ENCODE data around the gene LGALS7B. TPM values are rescaled to one million over a fixed set of nuclear protein-coding genes. Genes with fewer than 3 reads are reported as not detected.
"Not testable (repeated sequence)": the region's sequence is repeated elsewhere in the genome, so short reads cannot be mapped to it uniquely, and the experiment has no call there.

LGALS7B gene
- not detected for total RNA-seq

GRCh38 chr19:38788478-38789243 is at the start of gene LGALS7B:
TSS of gene LGALS7B (plus strand) at chr19:38789200. CDS start at chr19:38789227, 27 bp downstream.
- Mint-ChIP-seq H3K36me3 (no peaks in the 10 kb centered on the region), H3K4me1 (peaks cover 7% of the 10 kb centered on the region), H3K9me3 (no peaks in the 10 kb centered on the region), H3K4me3 (no peak within 1 kb of the TSS), H3K27ac (peak within 1 kb of the TSS; percentile 40), H3K27me3 (peaks cover 5% of the 10 kb centered on the region)
- ATAC-seq (ENCODE audit: low read depth) (no peak), DNase-seq (no peak)
- POLR2A ChIA-PET, result no interaction called here

DNA sequence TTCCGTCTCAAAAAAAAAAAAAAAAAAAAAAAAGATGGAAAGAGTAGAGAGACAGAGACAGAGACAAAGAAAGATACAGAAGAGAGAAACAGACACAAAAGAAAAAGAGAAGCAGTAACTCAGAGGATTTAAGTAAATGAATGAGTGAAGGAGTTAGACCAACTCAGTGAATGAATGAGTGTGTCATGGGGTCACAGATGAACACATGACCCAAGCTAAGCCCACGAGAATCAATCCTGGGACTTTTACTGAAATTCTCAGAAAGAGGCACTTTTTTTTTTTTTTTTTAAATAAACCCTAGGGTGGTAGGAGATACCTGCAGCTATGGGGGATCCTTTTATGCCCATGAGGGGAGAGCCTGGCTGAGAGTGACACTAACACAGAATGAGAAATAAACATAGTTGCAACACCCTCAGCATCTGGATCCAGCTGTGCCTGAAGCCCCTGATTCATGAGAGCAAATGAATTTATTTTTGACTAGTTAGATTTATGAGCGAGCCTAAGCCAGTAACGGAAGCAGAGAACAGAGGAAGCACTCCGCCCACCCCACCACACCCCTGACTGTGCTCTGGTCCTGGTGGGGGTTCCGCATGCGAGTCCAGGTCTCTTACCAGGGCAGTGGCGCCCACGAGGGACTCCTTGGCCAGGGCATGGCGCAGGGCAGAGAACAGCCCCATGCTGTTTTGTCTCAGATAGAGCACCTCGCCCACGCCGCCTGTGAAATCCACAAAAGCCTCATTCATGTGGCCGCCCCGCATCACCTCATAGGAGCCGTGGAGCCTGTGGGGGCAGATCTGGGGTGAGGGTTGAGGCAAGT is 49.4 kb upstream of the LGALS7B start:
- H3K4me3 Mint-ChIP-seq, result peak overlapping the region; percentile 42
- peak overlapping the region; percentile 23 for H3K27ac Mint-ChIP-seq
- peaks cover 3% of the 10 kb centered on the region for H3K36me3 Mint-ChIP-seq
- POLR2A ChIA-PET, result interaction anchor here (0.7 kb wide), 1 partner anchor 138 kb away, joined by 4 read pairs; no protein-coding TSS in a partner anchor
- H3K9me3 Mint-ChIP-seq, result no peaks in the 10 kb centered on the region
- ATAC-seq (ENCODE audit: low read depth), result peak; percentile 12
- no peaks in the 10 kb centered on the region for H3K27me3 Mint-ChIP-seq
- DNase-seq, result peak; percentile 41
- H3K4me1 Mint-ChIP-seq, result peaks cover 14% of the 10 kb centered on the region

- POLR2A ChIA-PET, result interaction anchor here (0.7 kb wide), 1 partner anchor 138 kb away, joined by 4 read pairs; no protein-coding TSS in a partner anchor
- peaks cover 3% of the 10 kb centered on the region for H3K36me3 Mint-ChIP-seq
- ATAC-seq (ENCODE audit: low read depth) (no peak), DNase-seq (no peak)
- H3K4me1 Mint-ChIP-seq, result peaks cover 14% of the 10 kb centered on the region
- no peaks in the 10 kb centered on the region for H3K27me3 Mint-ChIP-seq
- H3K4me3 Mint-ChIP-seq, result no peak overlapping the region
- H3K9me3 Mint-ChIP-seq, result no peaks in the 10 kb centered on the region
- H3K27ac Mint-ChIP-seq, result no peak overlapping the region
Measured at GRCh38 chr19:38740257-38740592, 48.8 kb upstream of the LGALS7B start.

DNA sequence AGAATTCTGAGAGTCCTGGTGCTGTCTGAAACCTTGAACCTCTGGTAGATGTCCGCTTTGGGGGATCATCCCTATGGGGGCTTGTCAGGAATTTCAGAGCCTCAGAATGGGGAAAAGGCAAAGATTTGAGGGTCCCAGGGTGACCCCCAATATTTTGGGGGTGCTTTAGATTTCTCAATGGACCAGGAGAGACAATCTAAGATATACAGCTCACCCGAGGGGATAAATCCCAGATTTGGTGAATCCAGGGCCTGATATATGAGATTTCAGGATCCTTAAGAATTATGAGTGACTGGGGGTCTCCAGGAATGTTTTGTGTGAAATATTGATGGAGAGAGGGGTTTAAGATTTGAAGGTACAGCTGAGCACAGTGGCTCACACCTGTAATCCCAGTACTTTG is 48.1 kb upstream of the LGALS7B start:
- ATAC-seq (ENCODE audit: low read depth), result no peak
- peaks cover 3% of the 10 kb centered on the region for H3K36me3 Mint-ChIP-seq
- H3K4me1 Mint-ChIP-seq, result peaks cover 13% of the 10 kb centered on the region
- H3K9me3 Mint-ChIP-seq, result no peaks in the 10 kb centered on the region
- POLR2A ChIA-PET, result no interaction called here
- DNase-seq, result no peak
- no peaks in the 10 kb centered on the region for H3K27me3 Mint-ChIP-seq
- no peak overlapping the region for H3K4me3 Mint-ChIP-seq
- no peak overlapping the region for H3K27ac Mint-ChIP-seq

- ATAC-seq (ENCODE audit: low read depth), result no peak
- Mint-ChIP-seq H3K4me1 (peaks cover 9% of the 10 kb centered on the region), H3K36me3 (peaks cover 3% of the 10 kb centered on the region), H3K27me3 (no peaks in the 10 kb centered on the region), H3K9me3 (no peaks in the 10 kb centered on the region), H3K27ac (no peak overlapping the region), H3K4me3 (no peak overlapping the region)
- no peak for DNase-seq
- POLR2A ChIA-PET, result interaction anchor here (1.0 kb wide), 1 partner anchor 137 kb away, joined by 3 read pairs; no protein-coding TSS in a partner anchor
Measured at GRCh38 chr19:38741670-38742069, 47.3 kb upstream of the LGALS7B start.

DNA sequence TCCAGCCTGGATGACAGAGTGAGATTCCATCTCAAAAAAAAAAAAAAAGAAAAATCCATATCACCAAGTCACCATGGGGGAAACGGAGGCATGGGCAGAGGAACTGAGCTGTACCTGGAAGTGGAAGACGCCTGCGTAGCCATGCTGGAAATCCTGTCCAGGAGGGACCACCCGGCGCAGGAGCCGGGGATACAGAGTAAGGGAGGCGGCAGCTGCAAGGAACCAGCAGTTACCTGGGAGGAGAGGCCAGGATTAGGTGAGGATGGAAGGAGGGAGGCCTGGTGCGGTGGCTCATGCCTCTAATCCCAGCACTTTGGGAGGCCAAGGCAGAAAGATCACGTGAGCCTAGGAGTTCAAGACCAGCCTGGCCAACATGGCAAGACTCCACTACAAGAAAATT is 46.7 kb upstream of the LGALS7B start:
- H3K4me1 Mint-ChIP-seq, result peaks cover 9% of the 10 kb centered on the region
- DNase-seq (no peak), ATAC-seq (ENCODE audit: low read depth) (no peak)
- H3K36me3 Mint-ChIP-seq, result peaks cover 3% of the 10 kb centered on the region
- POLR2A ChIA-PET, result interaction anchor here (1.0 kb wide), 1 partner anchor 136 kb away, joined by 3 read pairs; no protein-coding TSS in a partner anchor
- no peak overlapping the region for H3K27ac Mint-ChIP-seq
- no peaks in the 10 kb centered on the region for H3K9me3 Mint-ChIP-seq
- H3K4me3 Mint-ChIP-seq, result no peak overlapping the region
- H3K27me3 Mint-ChIP-seq, result no peaks in the 10 kb centered on the region

- H3K27me3 Mint-ChIP-seq, result no peaks in the 10 kb centered on the region
- POLR2A ChIA-PET, result no interaction called here
- H3K27ac Mint-ChIP-seq, result no peak overlapping the region
- DNase-seq, result no peak
- H3K4me3 Mint-ChIP-seq, result no peak overlapping the region
- peaks cover 2% of the 10 kb centered on the region for H3K36me3 Mint-ChIP-seq
- no peak for ATAC-seq (ENCODE audit: low read depth)
- peaks cover 6% of the 10 kb centered on the region for H3K4me1 Mint-ChIP-seq
- no peaks in the 10 kb centered on the region for H3K9me3 Mint-ChIP-seq
Measured at GRCh38 chr19:38742906-38743305, 46.1 kb upstream of the LGALS7B start.

- no peak overlapping the region for H3K27ac Mint-ChIP-seq
Measured at GRCh38 chr19:38743394-38744297, 45.4 kb upstream of the LGALS7B start.

GRCh38 chr19:38744298-38744681 is 44.7 kb upstream of the LGALS7B start, which contains the start of gene CAPN12:
TSS of gene CAPN12 (minus strand) at chr19:38744474. CDS start at chr19:38744165, 309 bp downstream.
- POLR2A ChIA-PET, result no interaction called here
- Mint-ChIP-seq H3K27ac (peak within 1 kb of the TSS; percentile 49), H3K36me3 (no peaks in the 10 kb centered on the region), H3K9me3 (no peaks in the 10 kb centered on the region), H3K4me3 (no peak within 1 kb of the TSS), H3K27me3 (no peaks in the 10 kb centered on the region), H3K4me1 (peaks cover 3% of the 10 kb centered on the region)
- ATAC-seq (ENCODE audit: low read depth), result no peak
- DNase-seq, result no peak

More at GRCh38 chr19:38743394-38744297, 45.4 kb upstream of the LGALS7B start:
- Mint-ChIP-seq H3K4me3 (no peak overlapping the region), H3K4me1 (peaks cover 4% of the 10 kb centered on the region), H3K27me3 (no peaks in the 10 kb centered on the region), H3K9me3 (no peaks in the 10 kb centered on the region), H3K36me3 (peaks cover under 1% of the 10 kb centered on the region)
- DNase-seq (no peak), ATAC-seq (ENCODE audit: low read depth) (no peak)
- POLR2A ChIA-PET, result no interaction called here

DNA sequence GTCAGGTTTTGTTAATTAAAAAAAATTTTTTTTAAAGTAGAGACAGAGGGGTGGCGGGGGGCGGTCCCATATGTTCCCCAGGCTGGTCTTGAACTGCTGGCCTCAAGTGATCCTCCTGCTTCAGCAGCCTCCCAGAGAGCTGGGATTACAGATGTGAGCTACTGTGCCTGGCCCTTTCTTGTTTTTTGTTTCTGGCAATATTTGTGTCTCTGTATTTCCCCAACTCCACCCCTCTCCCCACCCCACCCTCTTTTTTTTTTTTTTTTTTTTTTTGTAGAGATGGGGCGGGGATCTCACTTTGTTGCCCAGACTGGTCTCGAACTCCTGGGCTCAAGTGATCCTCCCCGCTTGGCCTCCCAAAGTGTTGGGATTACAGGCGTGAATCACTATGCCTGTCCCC is 44.1 kb upstream of the LGALS7B start:
- H3K4me3 Mint-ChIP-seq, result no peak overlapping the region
- H3K9me3 Mint-ChIP-seq, result no peaks in the 10 kb centered on the region
- no peaks in the 10 kb centered on the region for H3K36me3 Mint-ChIP-seq
- no peaks in the 10 kb centered on the region for H3K4me1 Mint-ChIP-seq
- POLR2A ChIA-PET, result no interaction called here
- ATAC-seq (ENCODE audit: low read depth), result no peak
- DNase-seq, result no peak
- peaks cover 3% of the 10 kb centered on the region for H3K27me3 Mint-ChIP-seq
- H3K27ac Mint-ChIP-seq, result peak overlapping the region; percentile 49

DNA sequence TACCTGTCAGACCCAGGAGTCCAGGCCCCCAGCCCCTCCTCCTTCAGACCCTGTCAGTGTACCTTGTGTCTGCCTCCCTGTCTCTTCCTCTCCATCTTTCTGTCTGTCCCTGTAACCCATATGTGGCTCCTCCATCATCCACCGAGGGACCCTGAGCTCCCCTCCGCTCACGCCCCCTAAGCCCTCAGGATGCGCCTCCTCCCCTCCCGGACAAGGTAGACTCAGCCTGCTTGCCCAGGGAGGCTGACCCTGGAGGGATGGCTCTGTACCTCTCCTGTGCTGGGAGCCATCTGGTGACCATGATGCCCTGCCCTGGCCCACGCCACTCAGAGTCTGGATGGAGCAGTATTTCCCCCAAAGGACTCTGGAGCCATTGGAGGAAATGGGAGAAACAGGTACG is 43.7 kb upstream of the LGALS7B start:
- Mint-ChIP-seq H3K36me3 (no peaks in the 10 kb centered on the region), H3K27ac (peak overlapping the region; percentile 49), H3K27me3 (peaks cover 7% of the 10 kb centered on the region), H3K4me1 (no peaks in the 10 kb centered on the region), H3K9me3 (no peaks in the 10 kb centered on the region), H3K4me3 (no peak overlapping the region)
- POLR2A ChIA-PET, result no interaction called here
- no peak for DNase-seq
- ATAC-seq (ENCODE audit: low read depth), result no peak

DNA sequence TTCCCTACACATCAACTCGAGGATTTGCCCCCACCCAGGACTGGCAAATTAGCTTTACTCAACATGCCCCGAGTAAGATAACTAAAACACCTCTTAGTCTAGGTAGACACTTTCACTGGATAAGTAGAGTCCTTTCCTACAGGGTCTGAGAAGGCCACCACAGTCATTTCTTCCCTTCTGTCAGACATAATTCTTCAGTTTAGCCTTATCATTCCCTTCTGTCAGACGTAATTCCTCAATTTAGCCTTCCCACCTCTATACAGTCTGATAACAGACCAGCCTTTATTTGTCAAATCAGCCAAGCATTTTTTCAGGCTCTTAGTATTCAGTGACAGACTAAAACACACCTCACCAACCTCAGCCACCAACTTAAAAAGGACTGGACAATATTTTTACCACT is 35.2 kb upstream of the LGALS7B start:
- DNase-seq; H3K36me3 Mint-ChIP-seq; H3K4me3 Mint-ChIP-seq; POLR2A ChIA-PET; ATAC-seq (ENCODE audit: low read depth); H3K27ac Mint-ChIP-seq; H3K9me3 Mint-ChIP-seq; H3K4me1 Mint-ChIP-seq: not testable (repeated sequence)
- peaks cover 21% of the 10 kb centered on the region for H3K27me3 Mint-ChIP-seq

DNA sequence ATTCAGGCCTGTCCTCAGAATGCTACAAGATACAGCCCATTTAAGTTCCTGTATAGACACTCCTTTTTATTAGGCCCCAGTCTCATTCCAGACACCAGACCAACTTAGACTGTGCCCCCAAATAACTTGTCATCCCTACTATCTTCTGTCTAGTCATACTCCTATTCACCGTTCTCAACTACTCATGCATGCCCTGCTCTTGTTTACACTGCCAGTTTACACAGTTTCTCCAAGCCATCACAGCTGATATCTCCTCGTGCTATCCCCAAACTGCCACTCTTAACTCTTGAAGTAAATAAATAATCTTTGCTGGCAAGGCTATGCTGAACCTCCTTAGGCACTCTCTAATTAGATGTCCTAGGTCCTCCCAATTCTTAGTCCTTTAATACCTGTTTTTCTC is 34.8 kb upstream of the LGALS7B start:
- ATAC-seq (ENCODE audit: low read depth); H3K27ac Mint-ChIP-seq; DNase-seq: not testable (repeated sequence)

More for the DNA sequence above, 34.8 kb upstream of the LGALS7B start:
- H3K4me1 Mint-ChIP-seq, POLR2A ChIA-PET, H3K36me3 Mint-ChIP-seq, H3K9me3 Mint-ChIP-seq, H3K4me3 Mint-ChIP-seq: not testable (repeated sequence)
- H3K27me3 Mint-ChIP-seq, result peaks cover 21% of the 10 kb centered on the region

Measured in activated naive CD8-positive, alpha-beta T cell treated with anti-CD3 and anti-CD28 coated beads, Interleukin-2, amount 10 ng/mL, durations not matched to agents 7 days and 5 days (primary cell).